Kidney epithelial cell (primary cell): ENCODE data around the gene DHRSX. TPM values are rescaled to one million over a fixed set of nuclear protein-coding genes. Genes with fewer than 3 reads are reported as not detected.

Experiments
- DNase-seq: peaks from one replicate; pipeline ENCODE4 v3.0.0-alpha.2; 2010; ENCODE audit warnings: low read depth
- H3K27me3 ChIP-seq: 2 replicates; pipeline ENCODE4 v1.6.0; 2011; ENCODE audit warnings: low read length; ENCODE audit not compliant: control insufficient read depth, insufficient read depth
- H3K36me3 ChIP-seq: 2 replicates; pipeline ENCODE4 v1.5.1; 2011; ENCODE audit warnings: low read length; ENCODE audit not compliant: control insufficient read depth, insufficient read depth
- H3K4me3 ChIP-seq: 2 replicates; pipeline ENCODE4 v1.5.1; 2011; ENCODE audit warnings: low read depth, mild to moderate bottlenecking, control low read depth, low read length
- CTCF ChIP-seq: IDR thresholded peaks from 2 replicates; pipeline ENCODE4 v1.5.1; 2011; ENCODE audit warnings: mild to moderate bottlenecking, moderate library complexity, low read length, control low read depth, inconsistent platforms; ENCODE audit not compliant: insufficient read depth, poor library complexity, severe bottlenecking
- total RNA-seq: library from RNA; depleted of rRNA; stranded (reverse); fragments of >200 nt; gene quantifications from 2 replicates; pipeline ENCODE4 v1.2.3, GENCODE V29; 2015

DHRSX gene
- total RNA-seq, 1 donor from 2014 or later: 31.2 TPM

GRCh38 chrX:2489446-2490445 is 11.0 kb downstream of the DHRSX start:
- Histone ChIP-seq H3K4me3 (no peak overlapping the region), H3K36me3 (peaks cover 3% of the 10 kb centered on the region), H3K27me3 (no peaks in the 10 kb centered on the region)
- DNase-seq: no peak
- no peak for TF ChIP-seq CTCF

- Histone ChIP-seq H3K4me3 (no peak overlapping the region), H3K27me3 (no peaks in the 10 kb centered on the region), H3K36me3 (peaks cover 3% of the 10 kb centered on the region)
- no peak for DNase-seq
- TF ChIP-seq CTCF: no peak
Observed at GRCh38 chrX:2488621-2489285, 12.0 kb downstream of the DHRSX start.

- Histone ChIP-seq H3K36me3 (peaks cover 3% of the 10 kb centered on the region), H3K27me3 (no peaks in the 10 kb centered on the region), H3K4me3 (no peak overlapping the region)
- TF ChIP-seq CTCF: no peak
- no peak for DNase-seq
Observed at GRCh38 chrX:2487366-2487765, 13.4 kb downstream of the DHRSX start.

- Histone ChIP-seq H3K27me3 (no peaks in the 10 kb centered on the region), H3K36me3 (peaks cover 3% of the 10 kb centered on the region), H3K4me3 (no peak overlapping the region)
- no peak for TF ChIP-seq CTCF
- no peak for DNase-seq
Observed at GRCh38 chrX:2486476-2487133, 14.2 kb downstream of the DHRSX start.

- DNase-seq: no peak
- H3K27me3 ChIP-seq: no peaks in the 10 kb centered on the region
- TF ChIP-seq CTCF: no peak
- H3K36me3 ChIP-seq: peaks cover 3% of the 10 kb centered on the region
- no peak overlapping the region for H3K4me3 ChIP-seq
Observed at GRCh38 chrX:2485789-2486345, 14.9 kb downstream of the DHRSX start.
